Esophagus muscularis mucosa (tissue), 3 donors: ENCODE data around the gene LRRK1.

Experiments
- CTCF ChIP-seq, 3 experiments: fragments of 200-600 bp in 2 of 3; fragments of 450-650 bp in 1 of 3; sonication (generic) in 2 of 3; IDR thresholded peaks; one replicate each; pipeline ENCODE4 v1.5.1; 2017 to 2019; ENCODE audit warnings: antibody characterized with exemption in 3 of 3, mild to moderate bottlenecking in 2 of 3, moderate library complexity in 1 of 3
- POLR2AphosphoS5 ChIP-seq, 2 donors: sonication (generic); formaldehyde crosslinking; IDR thresholded peaks; one replicate each; pipeline ENCODE4 v1.6.1; 2017; ENCODE audit warnings: antibody characterized with exemption in 2 of 2

GRCh38 chr15:101100593-101101442, 181.7 kb downstream of the LRRK1 start:
- TF ChIP-seq POLR2AphosphoS5 (IDR thresholded peaks at IDR 0.05), result no peak
- TF ChIP-seq CTCF (IDR thresholded peaks at IDR 0.05), result no peak
